ENCODE measurements around the gene MTFR2. TPM values are rescaled to one million over a fixed set of nuclear protein-coding genes. Genes with fewer than 3 reads are reported as not detected.

The MTFR2 gene
- polyA plus RNA-seq, 2 of the 4 experiments (the other 2 are of a cell fraction): 11.8 to 20.1 TPM

DNA sequence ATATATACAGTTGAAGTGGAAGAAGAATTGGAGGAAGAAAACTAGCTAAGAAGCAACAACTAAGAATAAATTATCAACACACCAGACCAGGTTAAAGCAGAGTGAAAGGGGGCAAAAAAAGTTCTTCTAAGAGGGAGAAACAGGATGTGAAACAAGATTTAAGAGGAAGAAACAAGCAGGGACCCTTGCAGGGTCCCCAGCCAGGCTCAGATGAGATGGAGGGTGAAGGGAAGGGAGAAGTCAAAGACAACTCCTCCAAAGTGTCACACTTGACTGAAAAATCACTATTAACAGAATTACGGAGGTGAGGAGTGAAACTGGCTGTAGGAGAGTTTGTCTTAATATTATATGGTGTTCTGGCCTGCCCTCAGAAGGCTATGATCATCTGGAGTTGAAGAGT, 65.4 kb downstream of the MTFR2 start:
- ChIA-PET POLR2A (no interaction called here), CTCF (no interaction called here)
- TF ChIP-seq, protein P1, sequence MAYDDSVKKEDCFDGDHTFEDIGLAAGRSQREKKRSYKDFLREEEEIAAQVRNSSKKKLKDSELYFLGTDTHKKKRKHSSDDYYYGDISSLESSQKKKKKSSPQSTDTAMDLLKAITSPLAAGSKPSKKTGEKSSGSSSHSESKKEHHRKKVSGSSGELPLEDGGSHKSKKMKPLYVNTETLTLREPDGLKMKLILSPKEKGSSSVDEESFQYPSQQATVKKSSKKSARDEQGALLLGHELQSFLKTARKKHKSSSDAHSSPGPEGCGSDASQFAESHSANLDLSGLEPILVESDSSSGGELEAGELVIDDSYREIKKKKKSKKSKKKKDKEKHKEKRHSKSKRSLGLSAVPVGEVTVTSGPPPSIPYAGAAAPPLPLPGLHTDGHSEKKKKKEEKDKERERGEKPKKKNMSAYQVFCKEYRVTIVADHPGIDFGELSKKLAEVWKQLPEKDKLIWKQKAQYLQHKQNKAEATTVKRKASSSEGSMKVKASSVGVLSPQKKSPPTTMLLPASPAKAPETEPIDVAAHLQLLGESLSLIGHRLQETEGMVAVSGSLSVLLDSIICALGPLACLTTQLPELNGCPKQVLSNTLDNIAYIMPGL (CRISPR knock-in tag; IDR thresholded peaks at IDR 0.05; ENCODE audit: borderline replicate concordance): no peak
- TF ChIP-seq FOSL2 (IDR thresholded peaks at IDR 0.05): no peak
- no peak for TF ChIP-seq FOSL2 (CRISPR knock-in tag; IDR thresholded peaks at IDR 0.05)
- TF ChIP-seq NFE2L2 (conservative IDR thresholded peaks at IDR 0.05; ENCODE audit: low read length): no peak
- no peak for TF ChIP-seq RAD21 (conservative IDR thresholded peaks at IDR 0.05 in 1 of 2, IDR thresholded peaks at IDR 0.05 in 1 of 2)
- no peak for TF ChIP-seq EHF (CRISPR knock-in tag; IDR thresholded peaks at IDR 0.05)
- no peak for TF ChIP-seq MYC (IDR thresholded peaks at IDR 0.05; ENCODE audit: borderline replicate concordance, low read length)
- TF ChIP-seq, protein P2, sequence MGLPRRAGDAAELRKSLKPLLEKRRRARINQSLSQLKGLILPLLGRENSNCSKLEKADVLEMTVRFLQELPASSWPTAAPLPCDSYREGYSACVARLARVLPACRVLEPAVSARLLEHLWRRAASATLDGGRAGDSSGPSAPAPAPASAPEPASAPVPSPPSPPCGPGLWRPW (IDR thresholded peaks at IDR 0.05): no peak
- no peak overlapping the region for H3K4me2 ChIP-seq
- H3K27ac ChIP-seq: no peak overlapping the region
- DNase-seq (ENCODE audit: low read depth in 1 of 2, low spot score in 1 of 2) (no peak), ATAC-seq (no peak), FAIRE-seq (no peak)
- H3K4me3 ChIP-seq: no peak overlapping the region
- H3K9me3 ChIP-seq: no peaks in the 10 kb centered on the region
- H3K4me1 ChIP-seq: no peaks in the 10 kb centered on the region
- WGBS (ENCODE audit: missing lambda C conversion rate): 95% methylated on average over 1 of the region's 1 CpG

DNA sequence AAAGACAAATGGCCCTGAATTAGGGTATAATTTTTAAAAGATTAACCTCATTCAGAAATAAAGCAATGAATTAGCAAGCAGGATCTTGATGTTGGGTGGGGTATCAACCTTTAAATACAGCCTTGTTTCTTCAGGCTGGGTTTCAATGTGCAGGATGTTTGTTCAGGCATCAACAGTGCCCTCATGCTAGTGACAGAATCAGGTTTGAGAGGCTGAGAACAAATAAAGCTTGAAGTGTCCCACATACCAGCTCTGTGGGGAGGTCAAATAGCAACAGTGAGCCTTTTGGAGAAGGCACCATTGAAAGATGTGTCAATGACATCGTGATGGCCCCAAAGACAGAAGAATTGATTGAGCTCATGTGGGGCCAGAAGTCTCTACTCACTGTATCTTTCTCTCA, 68.2 kb downstream of the MTFR2 start:
- Histone ChIP-seq H3K4me1 (no peaks in the 10 kb centered on the region), H3K4me2 (no peak overlapping the region), H3K4me3 (no peak overlapping the region), H3K27ac (no peak overlapping the region), H3K9me3 (no peaks in the 10 kb centered on the region)
- TF ChIP-seq BHLHE40 (IDR thresholded peaks at IDR 0.05; ENCODE audit: low read depth, low read length) (no peak), KDM1A (IDR thresholded peaks at IDR 0.05; ENCODE audit: low read depth) (no peak), KDM5A (IDR thresholded peaks at IDR 0.05) (no peak), CHD4 (IDR thresholded peaks at IDR 0.05; ENCODE audit: borderline replicate concordance) (no peak), PHF8 (IDR thresholded peaks at IDR 0.05; ENCODE audit: borderline replicate concordance, low read depth) (no peak), RARB (CRISPR knock-in tag; IDR thresholded peaks at IDR 0.05) (no peak), EHF (CRISPR knock-in tag; IDR thresholded peaks at IDR 0.05) (no peak), HDAC2 (IDR thresholded peaks at IDR 0.05) (no peak)
- TF ChIP-seq, protein P3, sequence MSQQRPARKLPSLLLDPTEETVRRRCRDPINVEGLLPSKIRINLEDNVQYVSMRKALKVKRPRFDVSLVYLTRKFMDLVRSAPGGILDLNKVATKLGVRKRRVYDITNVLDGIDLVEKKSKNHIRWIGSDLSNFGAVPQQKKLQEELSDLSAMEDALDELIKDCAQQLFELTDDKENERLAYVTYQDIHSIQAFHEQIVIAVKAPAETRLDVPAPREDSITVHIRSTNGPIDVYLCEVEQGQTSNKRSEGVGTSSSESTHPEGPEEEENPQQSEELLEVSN (IDR thresholded peaks at IDR 0.05; ENCODE audit: borderline replicate concordance, low read depth): no peak
- FAIRE-seq (no peak), DNase-seq (ENCODE audit: low read depth in 1 of 2, low spot score in 1 of 2) (no peak), ATAC-seq (no peak)
- WGBS (ENCODE audit: missing lambda C conversion rate): 73% methylated on average over 1 of the region's 1 CpG
- CTCF ChIA-PET: interaction anchor here (0.6 kb wide), 1 partner anchor 15 kb away, joined by 4 read pairs; no protein-coding TSS in a partner anchor
- POLR2A ChIA-PET: no interaction called here

DNA sequence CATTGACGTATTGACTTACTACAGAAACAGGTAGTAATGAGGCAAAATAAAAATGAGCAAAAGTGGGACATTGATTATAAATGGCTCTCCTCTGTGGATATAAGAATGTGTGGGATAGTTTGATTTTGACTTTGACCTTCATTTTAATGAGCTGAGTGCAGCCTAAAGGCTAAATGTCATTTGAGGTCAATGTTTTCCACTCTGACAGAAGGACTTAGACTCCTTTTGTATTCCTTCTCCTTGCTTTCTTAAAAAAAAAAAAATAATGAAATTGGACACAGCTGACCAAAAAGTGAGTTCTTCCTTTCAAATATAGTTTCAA, 68.6 kb downstream of the MTFR2 start:
- ChIA-PET POLR2A (no interaction called here), CTCF (interaction anchor here (0.6 kb wide), 1 partner anchor 16 kb away, joined by 4 read pairs; no protein-coding TSS in a partner anchor)
- FAIRE-seq (no peak), ATAC-seq (no peak), DNase-seq (ENCODE audit: low read depth in 1 of 2, low spot score in 1 of 2) (no peak)
- Histone ChIP-seq H3K9me3 (no peaks in the 10 kb centered on the region), H3K4me2 (no peak overlapping the region), H3K4me1 (no peaks in the 10 kb centered on the region), H3K27ac (no peak overlapping the region), H3K4me3 (no peak overlapping the region)
- WGBS (ENCODE audit: missing lambda C conversion rate): 91% methylated on average over 1 of the region's 1 CpG
- TF ChIP-seq FOSB (CRISPR knock-in tag; IDR thresholded peaks at IDR 0.05): no peak

Other genes with a start within 250 kb of the MTFR2 start
- gene BCLAF1, start 39.5 kb upstream of the MTFR2 start, polyA plus RNA-seq (2011; rRNA removed): 88.4 and 122 TPM in 2 replicates
- 96.0 to 106 TPM (median 98.3 TPM) in 3 replicates for gene BCLAF1, start 39.5 kb upstream of the MTFR2 start, polyA plus RNA-seq (2017; fragmentation: RNase III; extraction: RNeasy Plus Mini Kit Qiagen cat#74134 plus additional on column Dnase treatment)